Activated CD8-positive, alpha-beta memory T cell treated with anti-CD3 and anti-CD28 coated beads, Interleukin-2, amount 50 U/mL, for 1 hour (primary cell): ENCODE measurements around the gene USP32.

Source experiments
- DNase-seq: peaks from one replicate; pipeline ENCODE4 v3.0.0-alpha.2; 2020; ENCODE audit errors: extremely low read depth

The USP32 gene

GRCh38 chr17:60301649-60302048 lies 90.3 kb downstream of the USP32 start:
- no peak for DNase-seq

- no peak for DNase-seq
Measured at GRCh38 chr17:60300949-60301348, 91.0 kb downstream of the USP32 start.

- DNase-seq: no peak
Measured at GRCh38 chr17:60300011-60300410, 91.9 kb downstream of the USP32 start.

GRCh38 chr17:60297760-60298401 lies 94.1 kb downstream of the USP32 start:
- DNase-seq: no peak

GRCh38 chr17:60296177-60296576 lies 95.8 kb downstream of the USP32 start:
- DNase-seq: no peak

GRCh38 chr17:60293580-60294335 lies 98.2 kb downstream of the USP32 start:
- DNase-seq: no peak

- no peak for DNase-seq
Measured at GRCh38 chr17:60292697-60293096, 99.2 kb downstream of the USP32 start.

GRCh38 chr17:60284709-60285108 lies 107.2 kb downstream of the USP32 start:
- no peak for DNase-seq

- DNase-seq: no peak
Measured at GRCh38 chr17:60283816-60284215, 108.1 kb downstream of the USP32 start.

- DNase-seq: no peak
Measured at GRCh38 chr17:60280673-60281072, 111.3 kb downstream of the USP32 start.

- no peak for DNase-seq
Measured at GRCh38 chr17:60278237-60278636, 113.7 kb downstream of the USP32 start.

- no peak for DNase-seq
Measured at GRCh38 chr17:60277258-60277657, 114.7 kb downstream of the USP32 start.

GRCh38 chr17:60269417-60269816 lies 122.5 kb downstream of the USP32 start:
- no peak for DNase-seq

- no peak for DNase-seq
Measured at GRCh38 chr17:60260540-60260939, 131.4 kb downstream of the USP32 start.

- DNase-seq: no peak
Measured at GRCh38 chr17:60258313-60258712, 133.6 kb downstream of the USP32 start.

GRCh38 chr17:60256174-60256573 lies 135.8 kb downstream of the USP32 start:
- no peak for DNase-seq

- DNase-seq: no peak
Measured at GRCh38 chr17:60253048-60253447, 138.9 kb downstream of the USP32 start.

GRCh38 chr17:60252459-60252858 lies 139.5 kb downstream of the USP32 start:
- no peak for DNase-seq

- no peak for DNase-seq
Measured at GRCh38 chr17:60249290-60249826, 142.6 kb downstream of the USP32 start.

- no peak for DNase-seq
Measured at GRCh38 chr17:60248618-60249289, 143.2 kb downstream of the USP32 start.

- no peak for DNase-seq
Measured at GRCh38 chr17:60247836-60248461, 144.0 kb downstream of the USP32 start.

GRCh38 chr17:60244656-60245055 lies 147.3 kb downstream of the USP32 start:
- DNase-seq: no peak
